HEK293T (cell line): ENCODE measurements around the gene PALLD.

ENCODE experiments used
- FOXA1 ChIP-seq: fragments of 450-650 bp; IDR thresholded peaks from 2 replicates; pipeline ENCODE4 v1.6.1; 2016; ENCODE audit warnings: mild to moderate bottlenecking
- FOXK2 ChIP-seq: fragments of 450-650 bp; IDR thresholded peaks from 2 replicates; pipeline ENCODE4 v1.6.1; 2016; ENCODE audit warnings: mild to moderate bottlenecking
- FOXM1 ChIP-seq: fragments of 450-650 bp; IDR thresholded peaks from 2 replicates; pipeline ENCODE4 v1.6.1; 2017; ENCODE audit warnings: mild to moderate bottlenecking, borderline replicate concordance
- L3MBTL2 ChIP-seq: fragments of 450-650 bp; conservative IDR thresholded peaks from 2 replicates; pipeline ENCODE4 v1.6.1; 2016; ENCODE audit warnings: mild to moderate bottlenecking
- NFRKB ChIP-seq: fragments of 450-650 bp; IDR thresholded peaks from 2 replicates; pipeline ENCODE4 v1.6.1; 2016; ENCODE audit warnings: mild to moderate bottlenecking, moderate library complexity
- SP1 ChIP-seq: fragments of 450-650 bp; IDR thresholded peaks from 2 replicates; pipeline ENCODE4 v1.6.1; 2017
- SUZ12 ChIP-seq: fragments of 450-650 bp; IDR thresholded peaks from 2 replicates; pipeline ENCODE4 v1.6.1; 2016; ENCODE audit warnings: mild to moderate bottlenecking
- ZNF384 ChIP-seq: fragments of 450-650 bp; IDR thresholded peaks from 2 replicates; pipeline ENCODE4 v1.6.1; 2016

DNA sequence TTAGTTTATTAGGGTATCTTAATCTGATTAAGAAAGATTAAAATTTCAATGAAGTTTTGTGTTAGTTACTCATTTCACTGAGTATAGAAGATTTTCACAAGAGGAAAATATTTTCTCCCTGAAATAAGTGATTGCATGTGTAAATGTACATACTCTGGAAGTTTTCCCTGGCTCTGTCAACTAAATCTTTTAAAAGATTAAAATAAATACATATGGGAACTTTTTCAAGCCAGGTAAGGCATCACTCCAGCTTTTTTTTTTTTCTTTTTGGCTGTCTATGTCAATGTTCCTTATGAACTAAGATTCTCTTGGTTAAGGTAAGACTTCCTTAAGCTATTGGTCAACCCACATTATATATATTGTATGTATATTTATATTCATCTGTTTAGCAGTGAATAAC lies 395.6 kb downstream of the PALLD start:
- TF ChIP-seq ZNF384, result no peak
- TF ChIP-seq FOXM1, result no peak
- no peak for TF ChIP-seq NFRKB
- no peak for TF ChIP-seq SUZ12
- TF ChIP-seq FOXK2, result no peak
- TF ChIP-seq L3MBTL2, result no peak
- TF ChIP-seq FOXA1, result no peak
- TF ChIP-seq SP1, result no peak
